WERI-Rb-1 (cell line): ENCODE results near the gene GALNT5.

ENCODE experiments used
- DNase-seq: peaks from one replicate; pipeline ENCODE4 v3.0.0-alpha.2; 2020
- H3K27ac ChIP-seq: fragments of 250-450 bp; sonication (Bioruptor Pico); 2 replicates; pipeline ENCODE4 v1.5.1; 2020; ENCODE audit warnings: mild to moderate bottlenecking, moderate library complexity
- H3K27me3 ChIP-seq: fragments of 250-450 bp; sonication (Bioruptor Pico); 2 replicates; pipeline ENCODE4 v1.5.1; 2021; ENCODE audit warnings: mild to moderate bottlenecking, low read depth, moderate library complexity; ENCODE audit not compliant: insufficient read depth, severe bottlenecking
- H3K36me3 ChIP-seq: fragments of 250-450 bp; sonication (Bioruptor Pico); 2 replicates; pipeline ENCODE4 v1.5.1; 2020; ENCODE audit warnings: mild to moderate bottlenecking, moderate library complexity
- H3K4me3 ChIP-seq: 2 replicates; pipeline ENCODE4 v1.5.1; 2011; ENCODE audit warnings: low read depth, mild to moderate bottlenecking, control low read depth, low read length
- H3K9me3 ChIP-seq: fragments of 250-450 bp; sonication (Bioruptor Pico); 2 replicates; pipeline ENCODE4 v1.5.1; 2021; ENCODE audit warnings: mild to moderate bottlenecking, moderate library complexity; ENCODE audit not compliant: severe bottlenecking
- TF ChIP-seq, protein P1 (sequence below): IDR thresholded peaks from 2 replicates; pipeline ENCODE4 v1.5.1; 2011; ENCODE audit warnings: low read depth, mild to moderate bottlenecking, control low read depth, inconsistent platforms, low read length

The GALNT5 gene

DNA sequence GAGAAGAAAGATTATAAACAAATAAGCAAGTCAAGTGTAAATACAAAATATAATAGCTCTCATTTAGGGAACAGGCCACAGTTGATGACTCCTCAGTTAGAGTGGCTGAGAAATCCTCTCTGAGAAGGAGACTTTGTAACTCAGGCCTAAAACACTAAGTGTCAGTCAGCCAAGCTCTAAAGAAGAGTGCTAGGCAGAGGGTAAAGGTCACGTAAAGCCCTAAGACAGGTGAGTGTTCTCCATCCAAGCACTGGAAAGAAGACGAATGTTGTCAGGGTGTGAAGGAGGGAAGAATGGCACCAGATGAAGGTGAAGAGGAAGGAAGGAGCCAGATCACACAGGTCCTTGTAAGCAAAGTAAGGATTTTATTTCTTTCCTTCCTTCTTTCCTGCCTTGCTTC lies 43.8 kb downstream of the GALNT5 start:
- TF ChIP-seq, protein P1, sequence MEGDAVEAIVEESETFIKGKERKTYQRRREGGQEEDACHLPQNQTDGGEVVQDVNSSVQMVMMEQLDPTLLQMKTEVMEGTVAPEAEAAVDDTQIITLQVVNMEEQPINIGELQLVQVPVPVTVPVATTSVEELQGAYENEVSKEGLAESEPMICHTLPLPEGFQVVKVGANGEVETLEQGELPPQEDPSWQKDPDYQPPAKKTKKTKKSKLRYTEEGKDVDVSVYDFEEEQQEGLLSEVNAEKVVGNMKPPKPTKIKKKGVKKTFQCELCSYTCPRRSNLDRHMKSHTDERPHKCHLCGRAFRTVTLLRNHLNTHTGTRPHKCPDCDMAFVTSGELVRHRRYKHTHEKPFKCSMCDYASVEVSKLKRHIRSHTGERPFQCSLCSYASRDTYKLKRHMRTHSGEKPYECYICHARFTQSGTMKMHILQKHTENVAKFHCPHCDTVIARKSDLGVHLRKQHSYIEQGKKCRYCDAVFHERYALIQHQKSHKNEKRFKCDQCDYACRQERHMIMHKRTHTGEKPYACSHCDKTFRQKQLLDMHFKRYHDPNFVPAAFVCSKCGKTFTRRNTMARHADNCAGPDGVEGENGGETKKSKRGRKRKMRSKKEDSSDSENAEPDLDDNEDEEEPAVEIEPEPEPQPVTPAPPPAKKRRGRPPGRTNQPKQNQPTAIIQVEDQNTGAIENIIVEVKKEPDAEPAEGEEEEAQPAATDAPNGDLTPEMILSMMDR = no peak
- no peaks in the 10 kb centered on the region for H3K36me3 ChIP-seq
- no peak overlapping the region for H3K4me3 ChIP-seq
- H3K27ac ChIP-seq = no peak overlapping the region
- H3K27me3 ChIP-seq = no peaks in the 10 kb centered on the region
- H3K9me3 ChIP-seq = no peaks in the 10 kb centered on the region
- DNase-seq = no peak

DNA sequence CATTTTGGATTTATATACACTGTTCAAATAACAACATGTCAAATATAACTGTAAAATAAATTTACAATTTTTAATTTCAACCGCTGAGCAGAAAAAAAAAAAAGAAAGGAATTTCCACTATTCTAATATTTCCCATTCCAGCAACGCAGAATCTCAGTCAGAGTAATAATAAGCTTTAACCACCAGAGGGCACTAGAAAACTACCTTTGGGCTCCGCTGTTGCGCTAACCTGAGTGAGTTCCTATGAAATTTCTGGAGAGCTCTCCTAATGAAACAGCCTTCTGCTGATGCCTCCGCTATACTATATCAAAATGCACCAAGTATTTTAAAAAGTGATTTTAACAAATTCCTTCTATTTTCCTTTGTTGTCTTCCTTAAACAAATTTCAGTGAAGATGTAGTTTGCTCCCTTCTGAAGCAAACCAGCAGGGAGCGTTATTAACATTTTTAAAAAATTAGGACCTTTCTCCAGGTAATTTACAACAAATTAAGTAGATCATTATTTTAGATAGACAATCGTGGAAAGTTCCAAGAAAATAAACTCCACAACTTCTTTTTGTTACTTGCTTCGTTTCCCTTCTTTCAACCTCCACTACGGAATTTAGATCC lies 45.1 kb downstream of the GALNT5 start:
- H3K36me3 ChIP-seq = no peaks in the 10 kb centered on the region
- DNase-seq = peak; percentile 28
- no peak overlapping the region for H3K27ac ChIP-seq
- H3K27me3 ChIP-seq = no peaks in the 10 kb centered on the region
- H3K4me3 ChIP-seq = no peak overlapping the region
- TF ChIP-seq, protein P1 = peak; percentile 52
- no peaks in the 10 kb centered on the region for H3K9me3 ChIP-seq

DNA sequence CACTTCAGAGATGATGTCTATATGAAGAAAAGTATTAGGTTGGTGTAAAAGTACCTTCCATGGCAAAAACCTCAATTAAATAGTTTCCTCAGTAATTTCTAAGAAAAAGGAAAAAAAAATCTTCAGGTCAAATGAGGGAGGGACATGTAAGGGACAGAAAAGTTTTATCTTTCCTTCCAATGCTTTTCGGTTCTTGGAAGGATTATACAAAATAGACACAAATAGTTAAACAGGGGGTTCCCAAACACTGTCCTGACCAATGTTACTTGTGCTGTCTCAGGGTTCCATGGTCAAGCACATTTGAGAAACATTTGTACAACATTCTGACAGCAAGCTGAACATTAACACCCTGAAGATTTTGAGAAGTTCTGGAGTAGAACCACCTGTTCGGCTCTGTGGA lies 46.1 kb downstream of the GALNT5 start:
- TF ChIP-seq, protein P1 = no peak
- H3K9me3 ChIP-seq = no peaks in the 10 kb centered on the region
- no peaks in the 10 kb centered on the region for H3K27me3 ChIP-seq
- no peak for DNase-seq
- no peaks in the 10 kb centered on the region for H3K36me3 ChIP-seq
- H3K4me3 ChIP-seq = no peak overlapping the region
- peak overlapping the region; percentile 70 for H3K27ac ChIP-seq

DNA sequence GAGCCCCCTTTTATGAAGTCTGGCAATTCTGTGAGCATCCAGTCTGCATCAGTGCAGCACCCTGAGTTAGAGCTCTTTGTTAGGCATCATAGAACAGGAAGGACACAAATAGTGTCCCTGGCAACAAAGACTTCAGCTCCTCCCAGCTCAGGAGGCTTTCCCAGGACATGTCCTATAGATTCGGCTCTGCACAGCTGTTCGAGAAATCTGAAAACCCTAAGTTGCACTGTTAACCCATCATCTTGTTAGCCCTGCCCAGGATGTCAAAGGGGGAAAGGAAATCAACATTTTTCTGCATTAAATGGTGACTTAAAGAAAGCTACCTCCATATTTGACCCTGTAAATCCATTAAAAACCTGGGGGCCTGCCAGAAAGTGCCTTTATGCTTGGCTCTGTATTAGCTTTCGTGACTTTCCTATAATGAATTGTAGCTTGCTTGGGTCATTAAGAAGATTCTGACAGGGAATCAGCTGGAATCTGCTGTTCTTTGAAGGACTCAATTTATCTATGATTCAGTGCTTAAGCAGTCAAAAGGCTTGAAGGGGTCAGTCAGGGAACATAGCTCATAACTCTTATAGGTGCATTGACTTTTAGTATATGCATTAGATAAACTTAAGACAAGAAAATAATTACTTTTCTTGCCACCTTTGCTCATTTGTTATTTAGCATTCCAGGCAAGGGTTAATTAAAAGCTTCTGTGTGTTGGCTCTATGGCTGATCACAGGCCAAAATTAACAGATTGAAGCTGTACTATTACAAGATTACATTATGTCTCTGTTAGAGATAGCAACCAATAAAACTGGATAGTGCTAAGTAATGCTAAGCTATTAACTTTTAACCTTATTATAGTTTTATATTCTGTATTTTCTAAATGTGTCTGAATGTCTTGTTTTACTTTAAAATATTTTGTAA lies 47.6 kb downstream of the GALNT5 start:
- Histone ChIP-seq H3K27ac (peak overlapping the region; percentile 70), H3K4me3 (peak overlapping the region; percentile 26), H3K36me3 (no peaks in the 10 kb centered on the region), H3K9me3 (no peaks in the 10 kb centered on the region), H3K27me3 (no peaks in the 10 kb centered on the region)
- TF ChIP-seq, protein P1 = no peak
- peak; percentile 55 for DNase-seq

DNA sequence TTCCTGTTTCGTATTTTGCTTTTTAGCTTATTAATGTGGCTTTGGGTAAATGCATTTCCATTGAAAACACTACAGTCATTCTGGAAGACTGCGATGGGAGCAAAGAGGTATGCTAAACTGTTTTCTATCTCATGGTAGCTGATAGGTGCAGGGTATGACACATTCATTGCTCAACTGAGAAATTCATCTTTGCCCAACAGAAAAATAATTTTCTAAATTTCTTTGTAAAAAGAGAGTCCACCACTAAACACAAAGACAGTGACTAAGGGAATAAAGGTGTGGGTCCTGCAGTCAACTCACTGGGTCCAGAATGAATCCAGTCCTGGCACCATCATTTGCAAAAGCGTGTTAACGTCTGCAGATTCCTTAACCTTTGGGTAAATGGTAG lies 48.2 kb downstream of the GALNT5 start:
- H3K27ac ChIP-seq = no peak overlapping the region
- TF ChIP-seq, protein P1 = no peak

More for the DNA sequence above, 48.2 kb downstream of the GALNT5 start:
- no peaks in the 10 kb centered on the region for H3K9me3 ChIP-seq
- H3K27me3 ChIP-seq = no peaks in the 10 kb centered on the region
- H3K36me3 ChIP-seq = no peaks in the 10 kb centered on the region
- no peak for DNase-seq
- H3K4me3 ChIP-seq = no peak overlapping the region
